Measurements from ENCODE around the gene ITPR3. TPM values are rescaled to one million over a fixed set of nuclear protein-coding genes. Genes with fewer than 3 reads are reported as not detected.

ITPR3 gene
- total and polyA plus RNA-seq, 2 of the 13 experiments (the other 11 are each of a cell fraction or from before 2014, with no cell fraction given) = 3.8 to 21.4 TPM

DNA sequence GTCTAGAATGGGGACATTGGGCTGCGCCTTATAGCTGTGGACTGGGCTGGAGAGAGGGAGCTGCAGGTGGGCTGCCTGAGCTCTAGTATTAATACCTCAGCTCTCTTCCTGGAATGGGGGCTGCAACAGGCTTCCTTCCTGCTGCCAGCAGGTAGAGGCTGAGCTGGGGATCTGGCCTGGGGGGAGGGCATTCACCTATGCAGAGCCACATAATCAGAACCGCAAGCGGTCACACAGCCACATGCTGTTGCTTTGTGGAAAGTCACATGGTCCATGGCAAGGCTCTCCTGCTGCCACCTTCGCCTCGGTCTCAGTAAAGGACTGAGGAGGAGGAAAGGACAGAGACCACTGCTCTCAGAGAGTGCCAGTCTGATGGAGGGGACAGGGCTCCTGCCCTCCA lies 35.7 kb downstream of the ITPR3 start:
- DNase-seq (ENCODE audit: low spot score) = no peak
- no peak for FAIRE-seq
- ATAC-seq = no peak
- CTCF ChIA-PET (ENCODE audit: low intra/inter-chr PET ratio, low total read pairs) = no interaction called here
- Histone ChIP-seq H3K79me2 (ENCODE audit: insufficient read depth, low read length) (no peaks in the 10 kb centered on the region), H3K27ac (ENCODE audit: extremely low read length, insufficient read depth, low read length) (no peak overlapping the region), H3K36me3 (replicated peaks in 1 of 2; ENCODE audit: control insufficient read depth in 1 of 2, insufficient read depth in 2 of 2, low read length in 2 of 2) (peaks cover 7 to 12% of the 10 kb centered on the region in 2 experiments), H2AFZ (ENCODE audit: low read length) (no peak overlapping the region), H3K27me3 (ENCODE audit: control insufficient read depth in 1 of 2, insufficient read depth in 2 of 2, low read length in 2 of 2) (no peaks in the 10 kb centered on the region), H3K4me1 (ENCODE audit: insufficient read depth, low read length) (no peaks in the 10 kb centered on the region), H3K4me3 (replicated peaks in 1 of 3; ENCODE audit: insufficient read depth in 1 of 3, low read depth in 2 of 3, low read length in 3 of 3) (no peak overlapping the region), H3K4me2 (ENCODE audit: low read depth, low read length) (no peak overlapping the region), H3K9me3 (ENCODE audit: low read length) (no peaks in the 10 kb centered on the region), H3K9ac (ENCODE audit: insufficient read depth, low read depth, low read length) (no peak overlapping the region), H4K20me1 (ENCODE audit: insufficient read depth, low read length) (no peaks in the 10 kb centered on the region)
- intact Hi-C loops (cut with micrococcal nuclease; ENCODE audit: unreplicated experiment) = no loop called here
- no peak for TF ChIP-seq ZNF124 (CRISPR knock-in tag; IDR thresholded peaks at IDR 0.05)
- no peak for TF ChIP-seq NPAS2 (CRISPR knock-in tag; IDR thresholded peaks at IDR 0.05; ENCODE audit: borderline replicate concordance)
- TF ChIP-seq, protein P1, sequence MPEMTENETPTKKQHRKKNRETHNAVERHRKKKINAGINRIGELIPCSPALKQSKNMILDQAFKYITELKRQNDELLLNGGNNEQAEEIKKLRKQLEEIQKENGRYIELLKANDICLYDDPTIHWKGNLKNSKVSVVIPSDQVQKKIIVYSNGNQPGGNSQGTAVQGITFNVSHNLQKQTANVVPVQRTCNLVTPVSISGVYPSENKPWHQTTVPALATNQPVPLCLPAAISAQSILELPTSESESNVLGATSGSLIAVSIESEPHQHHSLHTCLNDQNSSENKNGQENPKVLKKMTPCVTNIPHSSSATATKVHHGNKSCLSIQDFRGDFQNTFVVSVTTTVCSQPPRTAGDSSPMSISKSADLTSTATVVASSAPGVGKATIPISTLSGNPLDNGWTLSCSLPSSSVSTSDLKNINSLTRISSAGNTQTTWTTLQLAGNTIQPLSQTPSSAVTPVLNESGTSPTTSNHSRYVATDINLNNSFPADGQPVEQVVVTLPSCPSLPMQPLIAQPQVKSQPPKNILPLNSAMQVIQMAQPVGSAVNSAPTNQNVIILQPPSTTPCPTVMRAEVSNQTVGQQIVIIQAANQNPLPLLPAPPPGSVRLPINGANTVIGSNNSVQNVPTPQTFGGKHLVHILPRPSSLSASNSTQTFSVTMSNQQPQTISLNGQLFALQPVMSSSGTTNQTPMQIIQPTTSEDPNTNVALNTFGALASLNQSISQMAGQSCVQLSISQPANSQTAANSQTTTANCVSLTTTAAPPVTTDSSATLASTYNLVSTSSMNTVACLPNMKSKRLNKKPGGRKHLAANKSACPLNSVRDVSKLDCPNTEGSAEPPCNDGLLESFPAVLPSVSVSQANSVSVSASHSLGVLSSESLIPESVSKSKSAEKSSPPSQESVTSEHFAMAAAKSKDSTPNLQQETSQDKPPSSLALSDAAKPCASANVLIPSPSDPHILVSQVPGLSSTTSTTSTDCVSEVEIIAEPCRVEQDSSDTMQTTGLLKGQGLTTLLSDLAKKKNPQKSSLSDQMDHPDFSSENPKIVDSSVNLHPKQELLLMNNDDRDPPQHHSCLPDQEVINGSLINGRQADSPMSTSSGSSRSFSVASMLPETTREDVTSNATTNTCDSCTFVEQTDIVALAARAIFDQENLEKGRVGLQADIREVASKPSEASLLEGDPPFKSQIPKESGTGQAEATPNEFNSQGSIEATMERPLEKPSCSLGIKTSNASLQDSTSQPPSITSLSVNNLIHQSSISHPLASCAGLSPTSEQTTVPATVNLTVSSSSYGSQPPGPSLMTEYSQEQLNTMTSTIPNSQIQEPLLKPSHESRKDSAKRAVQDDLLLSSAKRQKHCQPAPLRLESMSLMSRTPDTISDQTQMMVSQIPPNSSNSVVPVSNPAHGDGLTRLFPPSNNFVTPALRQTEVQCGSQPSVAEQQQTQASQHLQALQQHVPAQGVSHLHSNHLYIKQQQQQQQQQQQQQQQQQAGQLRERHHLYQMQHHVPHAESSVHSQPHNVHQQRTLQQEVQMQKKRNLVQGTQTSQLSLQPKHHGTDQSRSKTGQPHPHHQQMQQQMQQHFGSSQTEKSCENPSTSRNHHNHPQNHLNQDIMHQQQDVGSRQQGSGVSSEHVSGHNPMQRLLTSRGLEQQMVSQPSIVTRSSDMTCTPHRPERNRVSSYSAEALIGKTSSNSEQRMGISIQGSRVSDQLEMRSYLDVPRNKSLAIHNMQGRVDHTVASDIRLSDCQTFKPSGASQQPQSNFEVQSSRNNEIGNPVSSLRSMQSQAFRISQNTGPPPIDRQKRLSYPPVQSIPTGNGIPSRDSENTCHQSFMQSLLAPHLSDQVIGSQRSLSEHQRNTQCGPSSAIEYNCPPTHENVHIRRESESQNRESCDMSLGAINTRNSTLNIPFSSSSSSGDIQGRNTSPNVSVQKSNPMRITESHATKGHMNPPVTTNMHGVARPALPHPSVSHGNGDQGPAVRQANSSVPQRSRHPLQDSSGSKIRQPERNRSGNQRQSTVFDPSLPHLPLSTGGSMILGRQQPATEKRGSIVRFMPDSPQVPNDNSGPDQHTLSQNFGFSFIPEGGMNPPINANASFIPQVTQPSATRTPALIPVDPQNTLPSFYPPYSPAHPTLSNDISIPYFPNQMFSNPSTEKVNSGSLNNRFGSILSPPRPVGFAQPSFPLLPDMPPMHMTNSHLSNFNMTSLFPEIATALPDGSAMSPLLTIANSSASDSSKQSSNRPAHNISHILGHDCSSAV (CRISPR knock-in tag; IDR thresholded peaks at IDR 0.05; ENCODE audit: borderline replicate concordance) = no peak
- TF ChIP-seq ZNF160 (CRISPR knock-in tag; IDR thresholded peaks at IDR 0.05) = no peak
- no peak for TF ChIP-seq KLF16 (CRISPR knock-in tag; IDR thresholded peaks at IDR 0.05)
- TF ChIP-seq, protein P2, sequence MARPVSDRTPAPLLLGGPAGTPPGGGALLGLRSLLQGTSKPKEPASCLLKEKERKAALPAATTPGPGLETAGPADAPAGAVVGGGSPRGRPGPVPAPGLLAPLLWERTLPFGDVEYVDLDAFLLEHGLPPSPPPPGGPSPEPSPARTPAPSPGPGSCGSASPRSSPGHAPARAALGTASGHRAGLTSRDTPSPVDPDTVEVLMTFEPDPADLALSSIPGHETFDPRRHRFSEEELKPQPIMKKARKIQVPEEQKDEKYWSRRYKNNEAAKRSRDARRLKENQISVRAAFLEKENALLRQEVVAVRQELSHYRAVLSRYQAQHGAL (CRISPR knock-in tag; IDR thresholded peaks at IDR 0.05; ENCODE audit: not compliant biosample characterization) = no peak
- TF ChIP-seq TOE1 (CRISPR knock-in tag; IDR thresholded peaks at IDR 0.05) = no peak
- TF ChIP-seq, protein P3, sequence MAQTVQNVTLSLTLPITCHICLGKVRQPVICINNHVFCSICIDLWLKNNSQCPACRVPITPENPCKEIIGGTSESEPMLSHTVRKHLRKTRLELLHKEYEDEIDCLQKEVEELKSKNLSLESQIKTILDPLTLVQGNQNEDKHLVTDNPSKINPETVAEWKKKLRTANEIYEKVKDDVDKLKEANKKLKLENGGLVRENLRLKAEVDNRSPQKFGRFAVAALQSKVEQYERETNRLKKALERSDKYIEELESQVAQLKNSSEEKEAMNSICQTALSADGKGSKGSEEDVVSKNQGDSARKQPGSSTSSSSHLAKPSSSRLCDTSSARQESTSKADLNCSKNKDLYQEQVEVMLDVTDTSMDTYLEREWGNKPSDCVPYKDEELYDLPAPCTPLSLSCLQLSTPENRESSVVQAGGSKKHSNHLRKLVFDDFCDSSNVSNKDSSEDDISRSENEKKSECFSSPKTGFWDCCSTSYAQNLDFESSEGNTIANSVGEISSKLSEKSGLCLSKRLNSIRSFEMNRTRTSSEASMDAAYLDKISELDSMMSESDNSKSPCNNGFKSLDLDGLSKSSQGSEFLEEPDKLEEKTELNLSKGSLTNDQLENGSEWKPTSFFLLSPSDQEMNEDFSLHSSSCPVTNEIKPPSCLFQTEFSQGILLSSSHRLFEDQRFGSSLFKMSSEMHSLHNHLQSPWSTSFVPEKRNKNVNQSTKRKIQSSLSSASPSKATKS (CRISPR knock-in tag; IDR thresholded peaks at IDR 0.05) = no peak
- WGBS (ENCODE audit: low lambda C conversion rate) = 90% methylated on average over 5 of the region's 5 CpGs
- BruUV-seq (replicated peaks) = no TSS peak
- in situ Hi-C loops (cut with HindIII; ENCODE audit: extremely low pct_ligation_motif_present, low pct_unique_long_range_greater_than_20kb) = no loop called here
- POLR2A ChIA-PET = no interaction called here

All from HepG2 (cell line).